Activated T-cell treated with anti-CD3 and anti-CD28 coated beads, Interleukin-2, amount 50 U/mL, for 48 hours (primary cell): ENCODE results near the gene CYP2C8.
"Not testable (repeated sequence)": the region's sequence is repeated elsewhere in the genome, so short reads cannot be mapped to it uniquely, and the experiment has no call there.

Experiments used
- DNase-seq, 2 experiments: peaks; one replicate each; pipeline ENCODE4 v3.0.0-alpha.2; 2020

The CYP2C8 gene

DNA sequence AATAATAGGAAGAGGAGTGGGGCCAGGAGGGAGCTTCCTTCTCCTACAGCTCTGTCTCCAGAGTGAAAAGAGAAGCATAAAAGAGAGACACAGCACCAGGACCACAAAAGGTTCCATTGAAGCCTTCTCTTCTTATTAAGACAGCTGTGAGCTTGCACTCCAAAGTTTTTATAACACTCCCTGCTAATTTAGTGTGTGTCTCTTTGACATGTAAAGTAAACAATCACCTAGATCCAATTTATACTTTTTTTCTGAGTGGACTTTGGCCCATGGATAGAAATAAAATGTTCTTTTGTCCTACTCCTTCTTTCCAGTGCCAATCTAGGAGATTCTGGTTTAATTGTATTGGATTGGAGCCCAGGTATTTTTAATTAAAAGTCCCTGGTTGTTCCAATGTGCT is at the start of gene CYP2C8:
Gene CYP2C8 (minus strand): TSS at position 212 of the 400 bp plus-strand sequence. CDS start 95 bp downstream, at position 117.
- DNase-seq: no peak

DNA sequence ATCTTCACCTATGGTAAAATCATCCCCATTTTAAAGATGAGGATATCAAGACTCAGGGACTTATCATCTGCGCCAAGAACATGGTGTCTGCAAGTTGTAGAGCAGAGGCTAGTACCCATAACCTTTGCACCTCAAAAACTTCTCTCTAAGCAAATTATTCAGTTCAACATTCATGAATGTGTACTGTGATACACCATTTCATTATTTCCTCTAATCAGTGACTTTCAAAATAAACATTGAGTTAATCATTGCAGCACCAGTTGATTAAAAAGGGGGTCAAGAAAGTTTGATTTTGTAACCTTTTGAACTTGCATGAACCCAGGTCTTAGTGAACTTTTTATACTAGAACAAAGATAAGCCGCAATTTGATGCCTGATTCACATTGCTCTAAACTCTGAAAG is 47.6 kb upstream of the CYP2C8 start:
- no peak for DNase-seq

DNA sequence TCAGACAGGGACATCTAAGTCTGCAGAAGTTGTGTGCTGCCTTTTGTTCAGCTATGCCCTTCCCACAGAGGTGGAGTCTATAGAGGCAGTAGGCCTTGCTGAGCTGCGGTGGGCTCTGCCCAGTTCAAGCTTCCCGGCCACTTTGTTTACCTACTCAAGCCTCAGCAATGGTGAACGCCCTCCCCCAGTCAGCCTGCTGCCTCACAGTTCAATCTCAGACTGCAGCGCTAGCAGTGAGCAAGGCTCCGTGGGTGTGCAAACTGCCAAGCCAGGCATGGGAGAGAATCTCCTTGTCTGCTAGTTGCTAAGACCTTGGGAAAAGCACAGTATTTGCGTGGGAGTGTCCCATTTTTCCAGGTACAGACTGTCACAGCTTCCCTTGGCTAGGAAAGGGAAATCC is 41.5 kb upstream of the CYP2C8 start:
- not testable (repeated sequence) for DNase-seq

DNA sequence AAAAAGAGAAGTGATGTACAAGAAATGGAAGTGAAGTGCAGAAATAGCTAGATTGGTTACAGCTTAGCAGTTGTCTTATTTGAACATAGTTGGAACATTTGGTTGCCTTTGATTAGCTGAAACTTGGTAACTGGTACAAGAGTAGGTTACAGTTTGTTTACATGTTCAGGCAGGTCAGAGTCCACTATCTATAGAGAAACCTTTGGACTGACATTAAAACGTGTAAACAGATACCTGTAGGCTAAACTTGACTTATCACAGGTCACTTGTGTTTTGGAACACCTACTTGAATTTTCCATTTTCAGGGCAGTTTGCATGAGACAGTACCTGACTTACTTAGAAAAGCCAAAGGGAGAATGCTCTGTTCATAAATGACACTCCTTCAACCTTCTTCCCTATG is 28.5 kb upstream of the CYP2C8 start:
- DNase-seq: no peak

DNA sequence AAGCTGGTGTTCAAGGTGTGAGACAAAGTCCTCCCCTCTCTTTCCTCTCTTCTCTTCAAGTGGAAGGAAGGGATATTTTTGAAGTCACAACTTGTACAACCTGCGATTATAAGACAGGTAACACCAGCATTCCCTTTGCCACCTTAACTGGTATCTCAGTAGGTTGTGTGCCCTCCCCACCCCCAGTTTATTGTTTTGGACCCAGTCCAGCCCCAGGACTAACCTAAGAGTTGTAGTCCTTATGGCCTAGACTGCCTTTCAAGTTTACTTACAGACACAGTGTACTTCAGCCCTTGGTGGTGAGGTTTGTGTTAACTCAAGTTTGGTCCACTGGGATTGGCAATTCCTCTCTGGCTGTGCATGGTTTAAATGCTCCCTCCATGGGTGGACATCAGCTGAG is 26.8 kb upstream of the CYP2C8 start:
- no peak for DNase-seq

DNA sequence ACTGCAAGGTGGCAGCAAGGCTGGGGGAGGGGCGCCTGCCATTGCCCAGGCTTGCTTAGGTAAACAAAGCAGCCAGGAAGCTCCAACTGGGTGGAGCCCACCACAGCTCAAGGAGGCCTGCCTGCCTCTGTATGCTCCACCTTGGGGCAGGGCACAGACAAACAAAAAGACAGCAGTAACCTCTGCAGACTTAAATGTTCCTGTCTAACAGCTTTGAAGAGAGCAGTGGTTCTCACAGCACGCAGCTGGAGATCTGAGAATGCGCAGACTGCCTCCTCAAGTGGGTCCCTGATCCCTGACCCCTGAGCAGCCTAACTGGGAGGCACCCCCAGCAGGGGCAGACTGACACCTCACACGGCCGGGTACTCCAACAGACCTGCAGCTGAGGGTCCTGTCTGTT is 10.3 kb upstream of the CYP2C8 start:
- DNase-seq: not testable (repeated sequence)

DNA sequence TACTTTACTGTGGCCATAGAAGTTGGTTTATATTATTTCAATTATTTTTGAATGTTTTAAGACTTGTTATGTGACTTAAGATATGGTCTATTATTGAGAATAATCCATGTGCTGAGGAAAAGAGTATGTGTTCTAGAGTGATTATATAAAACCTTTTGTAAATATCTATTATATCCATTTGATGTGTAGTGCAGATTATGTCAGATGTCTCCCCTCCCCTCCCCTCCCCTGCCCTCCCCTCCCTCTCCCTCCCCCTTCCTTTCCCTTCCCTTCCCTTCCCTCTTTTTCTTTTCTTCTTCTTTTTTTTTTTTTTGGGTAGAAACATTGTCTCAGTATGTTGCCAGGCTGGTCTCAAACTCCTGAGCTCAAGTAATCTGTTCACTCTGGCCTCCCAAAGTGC is 8.3 kb upstream of the CYP2C8 start:
- DNase-seq: no peak

DNA sequence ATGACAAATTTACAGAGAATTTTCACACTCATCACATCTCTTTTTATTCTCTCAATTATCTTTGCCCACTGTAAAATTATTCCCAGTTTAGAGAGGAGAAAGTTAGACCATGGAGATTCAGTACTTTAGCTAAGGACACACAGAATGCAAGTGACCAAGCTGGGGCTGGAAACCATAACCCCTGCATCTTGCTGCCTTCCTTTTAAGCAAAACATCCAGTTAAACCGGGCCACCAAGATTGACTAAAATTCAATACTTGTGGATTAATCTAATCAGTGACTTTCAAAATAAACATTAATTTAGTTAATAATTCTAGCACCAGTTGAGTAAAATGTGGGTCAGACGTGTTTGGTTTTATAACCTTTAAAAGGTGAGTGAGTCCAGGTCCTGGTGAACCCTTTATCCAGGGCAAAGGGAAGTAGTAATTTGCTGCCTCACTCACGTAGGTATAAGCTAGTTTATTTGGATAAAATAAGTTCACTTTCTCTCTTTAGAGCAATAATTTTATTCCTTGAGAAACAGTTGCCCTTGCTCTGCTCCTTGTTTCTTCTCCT is 1.9 kb upstream of the CYP2C8 start:
- DNase-seq: no peak

DNA sequence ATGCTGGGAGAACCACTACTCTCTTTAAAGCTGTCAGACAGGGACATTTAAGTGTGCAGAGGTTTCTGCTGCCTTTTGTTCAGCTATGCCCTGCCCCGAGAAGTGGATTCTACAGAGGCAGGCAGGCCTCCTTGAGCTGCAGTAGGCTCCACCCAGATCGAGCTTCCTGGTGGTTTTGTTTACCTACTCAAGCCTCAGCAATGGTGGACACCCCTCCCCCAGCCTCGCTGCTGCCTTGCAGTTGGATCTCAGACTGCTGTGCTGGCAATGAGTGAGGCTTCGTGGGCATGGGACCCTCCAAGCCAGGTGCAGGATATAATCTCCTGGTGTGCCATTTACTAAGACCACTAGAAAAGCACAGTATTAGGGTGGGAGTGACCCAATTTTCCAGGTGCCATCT is 5.2 kb downstream of the CYP2C8 start:
- not testable (repeated sequence) for DNase-seq

DNA sequence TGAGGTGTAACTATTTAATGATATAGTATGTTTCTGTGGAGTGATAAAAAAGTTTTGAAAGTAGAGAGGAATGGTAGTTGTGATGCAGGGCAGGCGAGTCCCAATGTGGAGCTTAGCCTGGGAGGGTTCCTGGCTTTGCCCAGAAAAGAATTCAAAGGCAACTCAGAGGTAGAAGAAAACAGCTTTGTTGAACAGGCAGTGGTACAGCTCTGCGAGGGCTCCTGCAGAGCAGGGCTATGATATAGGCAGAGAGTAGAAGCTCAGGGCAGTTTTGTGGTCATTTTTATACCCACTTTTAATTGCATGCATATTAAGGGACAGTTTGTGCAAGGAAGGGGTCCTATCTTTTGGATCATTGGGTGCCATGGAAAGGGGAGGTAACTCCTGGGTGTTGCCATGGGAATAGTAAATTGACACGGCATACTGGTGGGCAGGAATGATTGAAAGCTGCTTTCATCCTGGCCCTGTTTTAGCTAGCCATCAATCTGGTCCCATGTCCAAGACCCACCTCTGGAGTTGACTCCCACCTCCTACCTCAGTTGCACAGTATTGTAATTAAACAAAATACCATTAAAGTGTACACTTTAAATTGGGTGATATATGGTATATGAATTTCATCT is 12.4 kb downstream of the CYP2C8 start:
- DNase-seq: no peak

DNA sequence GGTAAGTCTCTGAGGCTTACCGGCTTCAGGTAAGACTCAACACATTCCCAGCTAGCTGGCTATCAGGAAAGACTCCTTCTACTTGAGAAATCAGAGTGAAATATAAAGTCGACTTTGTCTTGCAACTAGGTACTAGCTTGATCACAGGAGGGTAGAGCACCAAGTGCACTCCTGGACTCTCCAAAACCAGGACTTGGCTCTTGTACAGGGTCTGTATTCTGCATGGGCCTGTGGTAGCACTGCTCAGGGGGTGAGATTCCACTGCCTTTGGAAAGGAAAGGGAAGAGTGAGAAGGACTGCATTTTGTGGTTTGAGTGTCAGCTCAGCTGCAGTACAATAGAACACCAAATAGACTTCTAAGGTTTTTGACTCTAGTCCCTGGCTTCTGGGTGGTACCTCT is 19.4 kb downstream of the CYP2C8 start:
- no peak for DNase-seq

DNA sequence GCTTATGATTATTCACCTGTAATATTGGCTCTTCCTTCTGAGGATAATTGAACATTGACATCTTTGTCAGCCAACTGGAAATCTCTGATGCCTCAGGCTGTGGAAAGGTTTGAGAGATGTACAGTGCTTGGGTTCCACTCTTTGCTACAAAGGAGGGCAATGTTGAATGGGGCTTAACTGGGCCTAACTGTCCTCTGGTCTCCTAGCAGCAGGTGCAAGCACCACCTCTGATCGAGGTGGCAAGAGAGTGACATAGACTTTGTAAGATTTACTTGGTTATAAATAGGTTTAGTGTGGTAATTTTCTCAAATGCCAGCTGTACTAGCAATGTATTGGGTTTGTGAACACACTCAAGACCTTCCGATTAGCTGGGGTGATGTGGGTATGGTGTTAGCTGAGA is 21.1 kb downstream of the CYP2C8 start:
- DNase-seq: no peak

DNA sequence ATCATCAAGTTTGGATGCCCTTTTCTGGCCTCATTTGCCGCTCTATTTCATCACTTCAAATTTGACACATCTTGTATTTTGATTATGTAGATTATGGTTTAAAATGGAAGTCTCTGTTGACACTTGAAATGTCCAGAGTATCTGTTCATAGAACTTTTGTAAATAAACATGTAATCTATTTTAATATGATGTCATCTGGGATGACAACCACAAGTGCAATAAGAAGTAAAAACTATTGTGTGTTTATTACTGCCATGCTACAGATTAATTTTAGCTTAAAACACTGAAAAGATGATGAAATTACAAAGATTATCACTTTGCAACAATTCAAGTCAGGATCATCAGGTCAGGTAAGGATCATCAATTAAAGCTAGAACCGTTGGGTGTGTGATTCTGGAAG is 30.0 kb downstream of the CYP2C8 start:
- no peak for DNase-seq

DNA sequence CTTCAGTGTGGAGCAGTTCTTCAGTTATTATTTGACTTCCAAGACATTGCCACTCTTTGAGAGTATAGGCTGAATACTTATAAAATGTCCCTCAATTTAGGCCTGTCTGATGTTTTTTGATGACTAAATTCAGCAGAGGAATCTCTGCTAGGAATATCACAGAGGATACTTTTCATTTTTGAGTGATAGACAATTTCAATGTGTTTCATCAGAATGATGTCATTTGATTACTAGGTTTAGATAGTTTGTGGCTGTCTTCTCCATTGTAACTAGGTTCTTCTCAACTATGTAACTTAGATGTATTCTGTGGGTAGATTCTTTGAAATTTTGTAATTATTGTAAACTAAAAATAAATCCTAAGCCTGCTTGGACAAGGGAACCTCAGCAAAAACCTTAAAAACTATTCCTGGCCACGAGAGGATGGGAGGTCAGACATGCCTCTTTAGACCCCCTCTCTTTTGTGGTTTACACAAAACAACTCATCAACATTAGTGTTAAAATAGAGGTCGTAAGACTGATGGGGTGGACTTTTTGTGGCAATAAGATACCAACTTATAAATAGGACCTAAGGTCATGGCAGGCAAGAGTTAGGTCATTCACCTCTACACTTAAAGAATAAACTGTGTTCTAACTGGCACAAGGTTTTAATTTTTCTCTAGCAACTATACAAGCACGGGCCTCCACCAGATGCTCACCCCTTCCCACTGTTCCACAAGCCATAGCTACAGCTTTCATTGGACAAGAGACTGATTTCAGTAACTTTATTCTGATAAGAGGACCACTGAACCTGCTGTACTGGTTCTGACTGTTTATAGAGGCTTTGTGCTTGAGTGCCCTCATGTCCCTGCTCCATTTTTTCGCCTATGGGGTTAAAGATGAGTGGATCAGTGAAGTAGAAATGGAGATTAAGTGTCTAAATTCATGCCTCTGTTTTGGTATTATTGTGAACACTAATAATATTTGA is 33.7 kb downstream of the CYP2C8 start:
- no peak for DNase-seq

DNA sequence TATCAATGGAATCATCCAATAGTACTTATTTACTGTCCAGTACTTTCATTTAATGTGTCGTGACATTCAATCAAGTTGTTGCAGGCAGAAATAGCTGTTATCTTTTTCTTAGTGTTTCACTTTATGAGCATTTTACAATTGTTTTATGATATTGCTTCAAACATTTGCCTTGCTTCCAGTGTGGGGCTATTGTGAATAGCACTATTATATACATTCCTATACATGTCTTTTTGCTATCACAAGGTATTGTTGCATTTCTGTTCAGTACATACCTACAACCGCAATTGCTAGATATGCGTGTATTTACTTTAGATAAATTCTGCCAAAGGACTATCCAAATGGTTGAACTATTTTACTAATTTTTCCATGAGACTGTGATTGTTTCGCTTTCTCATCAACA is 34.9 kb downstream of the CYP2C8 start:
- DNase-seq: no peak

DNA sequence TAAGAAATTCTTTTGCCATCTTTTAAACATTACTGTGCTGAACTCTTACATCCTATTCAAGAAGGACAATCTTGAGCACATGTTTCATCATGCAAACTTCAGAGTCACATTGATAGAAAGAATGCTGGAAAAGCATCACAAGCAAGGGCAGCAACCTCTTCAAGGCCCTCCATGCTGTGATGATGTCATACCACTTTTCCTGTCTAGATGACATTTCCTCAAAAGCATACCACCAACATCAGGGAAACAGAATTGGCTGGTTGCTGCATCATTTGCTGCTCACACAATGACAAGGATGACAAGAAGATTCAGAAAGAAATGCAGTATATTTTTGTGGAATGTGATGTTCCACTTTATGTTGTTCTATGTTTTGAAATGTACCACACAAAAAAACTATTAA is 37.6 kb downstream of the CYP2C8 start:
- DNase-seq: no peak

DNA sequence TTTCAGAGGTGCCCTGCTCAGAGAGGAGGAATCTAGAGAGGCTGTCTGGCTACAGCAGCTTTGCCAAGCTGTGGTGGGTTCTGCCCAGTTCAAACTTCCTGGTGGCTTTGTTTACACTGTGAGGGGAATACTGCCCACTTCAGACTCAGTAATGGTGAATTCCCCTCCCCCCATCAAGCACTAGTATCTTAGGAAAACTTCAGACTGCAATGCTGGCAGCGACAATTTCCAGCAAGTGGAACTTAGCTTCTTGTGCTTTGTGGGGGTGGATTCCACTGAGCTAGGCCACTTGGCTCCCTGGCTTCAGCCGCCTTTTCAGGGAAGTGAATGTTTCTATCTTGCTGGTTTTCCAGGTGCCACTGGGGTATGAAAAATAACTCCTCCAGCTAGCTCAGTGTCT is 42.8 kb downstream of the CYP2C8 start:
- no peak for DNase-seq

DNA sequence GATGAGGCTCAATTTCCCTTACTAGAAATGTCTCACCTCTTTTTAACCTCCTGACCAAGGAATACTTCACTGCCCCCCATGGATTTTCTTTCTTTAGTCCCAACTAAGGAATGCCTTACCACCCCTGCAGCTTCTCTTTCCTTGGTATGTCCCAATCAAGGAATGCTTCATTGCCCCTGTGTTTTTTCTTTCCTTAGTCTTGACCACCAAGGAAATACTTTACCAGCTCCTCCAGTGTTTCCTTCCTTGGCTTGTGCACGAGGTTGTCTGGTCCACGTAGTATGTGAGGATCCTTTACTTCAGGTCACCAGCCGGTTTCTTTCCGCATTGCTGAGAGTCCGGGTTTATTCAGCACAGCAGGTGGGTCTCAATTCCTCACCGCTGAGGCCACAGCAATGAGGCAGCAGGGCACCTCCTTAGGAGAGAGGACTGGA is 71.5 kb downstream of the CYP2C8 start:
- DNase-seq: no peak

DNA sequence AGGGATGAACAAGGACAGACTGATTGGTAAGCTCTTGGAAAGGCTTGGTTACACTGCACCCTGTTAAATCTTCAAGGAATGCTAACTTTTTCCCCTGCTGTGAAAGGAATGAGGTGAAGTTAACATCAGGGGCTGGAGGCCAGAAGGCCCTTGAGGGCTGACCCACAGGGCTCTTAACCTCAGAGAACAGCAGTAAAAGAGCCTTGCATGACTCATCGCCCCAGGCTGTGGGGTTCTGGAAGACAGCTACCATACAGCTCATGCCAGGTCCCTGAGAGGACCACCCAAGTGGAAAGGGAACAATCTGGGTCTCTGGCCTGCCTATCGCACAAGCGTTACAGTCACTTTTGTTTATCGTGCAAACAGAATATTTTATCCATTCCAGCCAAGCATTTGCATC is 76.5 kb downstream of the CYP2C8 start:
- DNase-seq: no peak

DNA sequence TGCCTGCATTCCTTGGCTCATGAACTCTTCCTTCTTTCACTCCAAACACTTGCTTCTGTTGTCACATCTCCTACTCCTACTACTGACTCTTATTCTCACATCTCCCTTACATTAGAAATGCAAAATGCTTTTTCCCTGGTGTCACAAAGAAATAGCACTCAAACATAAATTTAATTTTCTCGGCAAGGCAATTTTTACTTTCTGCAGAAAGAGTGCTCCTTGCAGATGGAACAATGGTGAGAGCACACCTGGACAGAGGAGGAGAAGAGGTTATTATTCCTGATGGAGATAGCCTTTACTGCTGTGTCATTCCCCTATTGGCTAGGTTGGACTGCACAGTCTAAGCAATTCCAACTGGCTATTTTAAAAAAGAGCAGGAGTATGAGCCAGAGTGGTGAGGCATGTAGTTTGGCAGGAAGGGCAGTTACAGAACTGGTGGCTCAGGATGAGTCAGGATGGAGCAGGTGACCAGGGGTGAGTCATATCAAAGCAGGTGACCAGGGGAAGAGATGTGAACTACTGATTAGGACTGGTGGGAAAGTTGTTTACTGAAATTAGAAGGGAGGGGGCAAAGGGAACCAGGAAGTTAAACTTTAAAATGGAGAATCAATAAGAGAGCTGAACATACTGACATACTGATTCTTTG is 77.9 kb downstream of the CYP2C8 start:
- DNase-seq: no peak

DNA sequence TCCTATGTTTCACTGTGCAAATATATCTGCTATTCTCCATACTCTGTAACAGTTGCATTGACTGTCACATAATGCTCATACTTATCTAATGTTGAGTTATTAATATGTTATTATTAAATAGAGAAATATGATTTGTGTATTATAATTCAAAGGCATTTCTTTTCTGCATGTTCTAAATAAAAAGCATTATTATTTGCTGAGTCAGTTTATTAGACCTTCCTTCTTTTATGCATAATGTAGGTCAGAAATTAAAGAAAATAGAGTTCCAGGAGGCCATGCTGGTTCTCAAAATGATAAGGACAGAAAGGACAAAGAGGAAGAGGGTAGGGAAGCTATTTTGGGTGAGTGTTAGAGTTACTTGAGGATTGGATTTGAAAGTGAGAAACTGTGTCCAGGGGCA is 80.1 kb downstream of the CYP2C8 start:
- DNase-seq: no peak
